HepG2 (cell line): ENCODE measurements around the gene DDN. TPM values are rescaled to one million over a fixed set of nuclear protein-coding genes. Genes with fewer than 3 reads are reported as not detected.
A peak's percentile ranks its signal among the peaks of the same experiment; 100 is the strongest.

ENCODE experiments used
- CREB1 ChIP-seq, 2 experiments: fragments of 450-650 bp in 1 of 2; IDR thresholded peaks; 2 replicates each; pipeline ENCODE4 v1.6.1; 2016 to 2017; ENCODE audit warnings: control low read depth in 1 of 2, mild to moderate bottlenecking in 1 of 2, missing compliant biosample characterization in 1 of 2, missing genetic modification characterization in 1 of 2
- GABPA ChIP-seq, 2 experiments: IDR thresholded peaks; 2 replicates each; pipeline ENCODE4 v1.6.1; 2011 to 2016; ENCODE audit warnings: low read depth in 2 of 2, low read length in 1 of 2, missing biosample characterization in 1 of 2, missing genetic modification characterization in 1 of 2
- KDM1A ChIP-seq: IDR thresholded peaks from 2 replicates; pipeline ENCODE4 v1.6.1; 2016; ENCODE audit warnings: missing compliant biosample characterization
- KDM2A ChIP-seq: sonication (generic); formaldehyde crosslinking; IDR thresholded peaks from 2 replicates; pipeline ENCODE4 v1.4.0; 2020; ENCODE audit warnings: low read depth, missing genetic modification reagents, borderline replicate concordance
- KDM4B ChIP-seq: sonication (generic); formaldehyde crosslinking; IDR thresholded peaks from 2 replicates; pipeline ENCODE4 v1.4.0; 2020; ENCODE audit warnings: missing genetic modification reagents
- MAZ ChIP-seq, 2 experiments: sonication (generic) in 1 of 2; formaldehyde crosslinking in 1 of 2; IDR thresholded peaks; 2 replicates each; pipeline versions ENCODE4 v1.5.0 to v1.6.1; 2012 to 2020; ENCODE audit warnings: low read depth in 2 of 2, mild to moderate bottlenecking in 2 of 2, borderline replicate concordance in 1 of 2, improper control_type of control experiment in 1 of 2, low read length in 1 of 2, missing genetic modification reagents in 1 of 2, moderate library complexity in 1 of 2
- SPEN ChIP-seq: sonication (generic); formaldehyde crosslinking; IDR thresholded peaks from 2 replicates; pipeline ENCODE4 v1.5.1; 2020; ENCODE audit warnings: low read depth, mild to moderate bottlenecking, missing genetic modification reagents
- STAG1 ChIP-seq: sonication (generic); formaldehyde crosslinking; IDR thresholded peaks from 2 replicates; pipeline ENCODE4 v1.4.0; 2020; ENCODE audit warnings: missing genetic modification reagents
- TOPORS ChIP-seq: sonication (generic); formaldehyde crosslinking; IDR thresholded peaks from 2 replicates; pipeline ENCODE4 v1.8.0; 2023; ENCODE audit warnings: mild to moderate bottlenecking, missing genetic modification reagents
- YY1 ChIP-seq: IDR thresholded peaks from 2 replicates; pipeline ENCODE4 v1.6.1; 2011; ENCODE audit warnings: low read length, low read depth, moderate library complexity, mild to moderate bottlenecking; ENCODE audit not compliant: insufficient read depth, insufficient replicate concordance
- ZBTB38 ChIP-seq: sonication (generic); formaldehyde crosslinking; IDR thresholded peaks from 2 replicates; pipeline ENCODE4 v1.5.1; 2020; ENCODE audit warnings: mild to moderate bottlenecking, missing genetic modification reagents
- ZKSCAN8 ChIP-seq: IDR thresholded peaks from 2 replicates; pipeline ENCODE4 v1.6.1; 2016; ENCODE audit warnings: borderline replicate concordance, missing genetic modification reagents, missing compliant biosample characterization
- ZNF343 ChIP-seq: sonication (generic); formaldehyde crosslinking; IDR thresholded peaks from 2 replicates; pipeline ENCODE4 v1.4.0; 2020; ENCODE audit warnings: mild to moderate bottlenecking, missing genetic modification reagents
- ZNF761 ChIP-seq: sonication (generic); formaldehyde crosslinking; conservative IDR thresholded peaks from 2 replicates; pipeline ENCODE4 v1.4.0; 2020; ENCODE audit warnings: mild to moderate bottlenecking, missing genetic modification reagents
- polyA plus RNA-seq, 8 experiments: library from polyadenylated mRNA; depleted of rRNA in 3 of 8; stranded (reverse) in 7 of 8; unstranded in 1 of 8; fragments of >200 nt; fragmentation: Illumina TruSeq in 4 of 8; extraction: Trizol in 4 of 8; gene quantifications; 2 replicates each; pipeline versions ENCODE4 v1.2.1 to v1.2.3, GENCODE V29; 2011 to 2016; ENCODE audit warnings: low read depth in 4 of 8, missing spikeins in 1 of 8, mixed read lengths in 1 of 8; ENCODE audit not compliant: insufficient read depth in 1 of 8
- total RNA-seq, 5 experiments: library from RNA; depleted of rRNA; stranded (reverse); fragments of >200 nt; fragmentation: Illumina TruSeq; extraction: Trizol; gene quantifications; 2 replicates each; pipeline ENCODE4 v1.2.3, GENCODE V29; 2016; ENCODE audit warnings: low read depth in 1 of 5
- TF ChIP-seq, protein P1 (sequence below): sonication (generic); formaldehyde crosslinking; IDR thresholded peaks from 2 replicates; pipeline ENCODE4 v1.5.1; 2020; ENCODE audit warnings: mild to moderate bottlenecking, moderate library complexity, missing genetic modification reagents
- TF ChIP-seq, protein P2 (sequence below): sonication (generic); formaldehyde crosslinking; IDR thresholded peaks from 2 replicates; pipeline ENCODE4 v1.4.0; 2020; ENCODE audit warnings: missing genetic modification reagents
- TF ChIP-seq, protein P3 (sequence below): sonication (generic); formaldehyde crosslinking; IDR thresholded peaks from 2 replicates; pipeline ENCODE4 v1.5.0; 2020; ENCODE audit warnings: mild to moderate bottlenecking, missing genetic modification reagents, moderate library complexity

The DDN gene
- total and polyA plus RNA-seq, 2 of the 13 experiments (the other 11 are each of a cell fraction or from before 2014, with no cell fraction given): 0.24 to 0.53 TPM

DNA sequence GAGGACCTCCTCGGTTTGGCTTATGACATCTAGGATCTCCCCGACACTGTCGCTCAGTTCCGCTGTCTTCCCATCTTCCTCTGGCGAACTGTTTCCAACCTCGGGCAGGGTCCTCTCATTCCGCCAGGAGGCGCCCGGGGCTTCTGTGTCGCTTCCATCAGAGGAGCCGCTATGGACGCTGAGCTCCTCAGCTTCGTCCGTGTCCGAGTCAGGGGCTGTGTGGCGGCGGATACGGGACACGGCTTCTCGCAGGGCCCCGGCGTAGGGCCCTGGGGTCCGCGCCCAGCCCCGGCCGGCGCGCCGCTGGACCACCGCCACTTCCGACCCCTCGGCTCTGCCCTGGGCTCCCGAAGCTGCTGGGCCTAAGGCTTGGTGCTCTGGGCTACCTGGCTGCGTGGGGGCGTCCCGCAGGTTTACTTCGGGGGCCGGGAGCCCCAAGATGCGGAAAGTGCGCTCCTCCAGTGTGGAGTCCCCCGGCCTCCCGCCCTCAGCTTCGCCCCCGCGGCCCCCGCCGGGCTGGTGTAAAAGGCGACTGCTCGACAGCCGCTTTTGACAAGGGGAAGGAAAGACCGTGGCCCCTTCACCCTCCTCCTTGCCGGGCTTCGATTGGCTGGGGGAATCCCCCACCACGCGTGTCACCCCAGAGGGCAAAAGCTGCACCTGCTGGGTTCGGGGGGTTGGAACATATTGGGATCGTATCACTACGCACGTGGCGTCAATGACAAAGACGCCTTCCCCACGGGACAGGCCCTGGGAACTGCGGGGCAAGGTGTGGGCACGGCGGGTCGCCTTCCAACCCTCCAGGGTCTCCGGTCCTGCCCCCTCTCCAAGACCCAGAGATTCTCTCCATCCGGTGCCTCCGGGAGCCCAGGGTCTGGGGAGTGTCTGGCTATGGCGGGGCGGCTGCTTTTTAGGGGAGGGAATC is 2.1 kb downstream of the DDN start (continued):
- TF ChIP-seq SPEN (0 out of 2 replicates have a peak, but pooled peaks have one; percentile 1), KDM2A (peak; percentile 68; the same call in 1 of the 2 replicates), MAZ (IDR thresholded peaks at IDR 0.05; ENCODE audit: borderline replicate concordance, low read depth, low read length) (no peak), MAZ (CRISPR knock-in tag; IDR thresholded peaks at IDR 0.05; ENCODE audit: low read depth) (peak; percentile 37; the same call in 1 of the 2 replicates), CREB1 (IDR thresholded peaks at IDR 0.05) (no peak), CREB1 (CRISPR knock-in tag; IDR thresholded peaks at IDR 0.05) (no peak), ZNF761 (CRISPR knock-in tag) (0 out of 2 replicates have a peak, but pooled peaks have one; percentile 39), STAG1 (CRISPR knock-in tag) (peak; percentile 61), ZNF343 (CRISPR knock-in tag) (no peak), KDM1A (CRISPR knock-in tag) (no peak), YY1 (peak; percentile 53), KDM4B (CRISPR knock-in tag) (no peak), ZBTB38 (0 out of 2 replicates have a peak, but pooled peaks have one; percentile 22), TOPORS (CRISPR knock-in tag) (no peak), GABPA (IDR thresholded peaks at IDR 0.05; ENCODE audit: low read depth, low read length) (0 out of 2 replicates have a peak, but pooled peaks have one; percentile 4), GABPA (CRISPR knock-in tag; IDR thresholded peaks at IDR 0.05; ENCODE audit: low read depth) (no peak), ZKSCAN8 (CRISPR knock-in tag) (0 out of 2 replicates have a peak, but pooled peaks have one; percentile 37)
- TF ChIP-seq, protein P1, sequence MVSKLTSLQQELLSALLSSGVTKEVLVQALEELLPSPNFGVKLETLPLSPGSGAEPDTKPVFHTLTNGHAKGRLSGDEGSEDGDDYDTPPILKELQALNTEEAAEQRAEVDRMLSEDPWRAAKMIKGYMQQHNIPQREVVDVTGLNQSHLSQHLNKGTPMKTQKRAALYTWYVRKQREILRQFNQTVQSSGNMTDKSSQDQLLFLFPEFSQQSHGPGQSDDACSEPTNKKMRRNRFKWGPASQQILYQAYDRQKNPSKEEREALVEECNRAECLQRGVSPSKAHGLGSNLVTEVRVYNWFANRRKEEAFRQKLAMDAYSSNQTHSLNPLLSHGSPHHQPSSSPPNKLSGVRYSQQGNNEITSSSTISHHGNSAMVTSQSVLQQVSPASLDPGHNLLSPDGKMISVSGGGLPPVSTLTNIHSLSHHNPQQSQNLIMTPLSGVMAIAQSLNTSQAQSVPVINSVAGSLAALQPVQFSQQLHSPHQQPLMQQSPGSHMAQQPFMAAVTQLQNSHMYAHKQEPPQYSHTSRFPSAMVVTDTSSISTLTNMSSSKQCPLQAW (CRISPR knock-in tag): no peak
- TF ChIP-seq, protein P2, sequence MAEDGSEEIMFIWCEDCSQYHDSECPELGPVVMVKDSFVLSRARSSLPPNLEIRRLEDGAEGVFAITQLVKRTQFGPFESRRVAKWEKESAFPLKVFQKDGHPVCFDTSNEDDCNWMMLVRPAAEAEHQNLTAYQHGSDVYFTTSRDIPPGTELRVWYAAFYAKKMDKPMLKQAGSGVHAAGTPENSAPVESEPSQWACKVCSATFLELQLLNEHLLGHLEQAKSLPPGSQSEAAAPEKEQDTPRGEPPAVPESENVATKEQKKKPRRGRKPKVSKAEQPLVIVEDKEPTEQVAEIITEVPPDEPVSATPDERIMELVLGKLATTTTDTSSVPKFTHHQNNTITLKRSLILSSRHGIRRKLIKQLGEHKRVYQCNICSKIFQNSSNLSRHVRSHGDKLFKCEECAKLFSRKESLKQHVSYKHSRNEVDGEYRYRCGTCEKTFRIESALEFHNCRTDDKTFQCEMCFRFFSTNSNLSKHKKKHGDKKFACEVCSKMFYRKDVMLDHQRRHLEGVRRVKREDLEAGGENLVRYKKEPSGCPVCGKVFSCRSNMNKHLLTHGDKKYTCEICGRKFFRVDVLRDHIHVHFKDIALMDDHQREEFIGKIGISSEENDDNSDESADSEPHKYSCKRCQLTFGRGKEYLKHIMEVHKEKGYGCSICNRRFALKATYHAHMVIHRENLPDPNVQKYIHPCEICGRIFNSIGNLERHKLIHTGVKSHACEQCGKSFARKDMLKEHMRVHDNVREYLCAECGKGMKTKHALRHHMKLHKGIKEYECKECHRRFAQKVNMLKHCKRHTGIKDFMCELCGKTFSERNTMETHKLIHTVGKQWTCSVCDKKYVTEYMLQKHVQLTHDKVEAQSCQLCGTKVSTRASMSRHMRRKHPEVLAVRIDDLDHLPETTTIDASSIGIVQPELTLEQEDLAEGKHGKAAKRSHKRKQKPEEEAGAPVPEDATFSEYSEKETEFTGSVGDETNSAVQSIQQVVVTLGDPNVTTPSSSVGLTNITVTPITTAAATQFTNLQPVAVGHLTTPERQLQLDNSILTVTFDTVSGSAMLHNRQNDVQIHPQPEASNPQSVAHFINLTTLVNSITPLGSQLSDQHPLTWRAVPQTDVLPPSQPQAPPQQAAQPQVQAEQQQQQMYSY: no peak
- TF ChIP-seq, protein P3, sequence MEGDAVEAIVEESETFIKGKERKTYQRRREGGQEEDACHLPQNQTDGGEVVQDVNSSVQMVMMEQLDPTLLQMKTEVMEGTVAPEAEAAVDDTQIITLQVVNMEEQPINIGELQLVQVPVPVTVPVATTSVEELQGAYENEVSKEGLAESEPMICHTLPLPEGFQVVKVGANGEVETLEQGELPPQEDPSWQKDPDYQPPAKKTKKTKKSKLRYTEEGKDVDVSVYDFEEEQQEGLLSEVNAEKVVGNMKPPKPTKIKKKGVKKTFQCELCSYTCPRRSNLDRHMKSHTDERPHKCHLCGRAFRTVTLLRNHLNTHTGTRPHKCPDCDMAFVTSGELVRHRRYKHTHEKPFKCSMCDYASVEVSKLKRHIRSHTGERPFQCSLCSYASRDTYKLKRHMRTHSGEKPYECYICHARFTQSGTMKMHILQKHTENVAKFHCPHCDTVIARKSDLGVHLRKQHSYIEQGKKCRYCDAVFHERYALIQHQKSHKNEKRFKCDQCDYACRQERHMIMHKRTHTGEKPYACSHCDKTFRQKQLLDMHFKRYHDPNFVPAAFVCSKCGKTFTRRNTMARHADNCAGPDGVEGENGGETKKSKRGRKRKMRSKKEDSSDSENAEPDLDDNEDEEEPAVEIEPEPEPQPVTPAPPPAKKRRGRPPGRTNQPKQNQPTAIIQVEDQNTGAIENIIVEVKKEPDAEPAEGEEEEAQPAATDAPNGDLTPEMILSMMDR (CRISPR knock-in tag): peak; percentile 90
